ENCODE measurements around the gene FAM120A.

DNA sequence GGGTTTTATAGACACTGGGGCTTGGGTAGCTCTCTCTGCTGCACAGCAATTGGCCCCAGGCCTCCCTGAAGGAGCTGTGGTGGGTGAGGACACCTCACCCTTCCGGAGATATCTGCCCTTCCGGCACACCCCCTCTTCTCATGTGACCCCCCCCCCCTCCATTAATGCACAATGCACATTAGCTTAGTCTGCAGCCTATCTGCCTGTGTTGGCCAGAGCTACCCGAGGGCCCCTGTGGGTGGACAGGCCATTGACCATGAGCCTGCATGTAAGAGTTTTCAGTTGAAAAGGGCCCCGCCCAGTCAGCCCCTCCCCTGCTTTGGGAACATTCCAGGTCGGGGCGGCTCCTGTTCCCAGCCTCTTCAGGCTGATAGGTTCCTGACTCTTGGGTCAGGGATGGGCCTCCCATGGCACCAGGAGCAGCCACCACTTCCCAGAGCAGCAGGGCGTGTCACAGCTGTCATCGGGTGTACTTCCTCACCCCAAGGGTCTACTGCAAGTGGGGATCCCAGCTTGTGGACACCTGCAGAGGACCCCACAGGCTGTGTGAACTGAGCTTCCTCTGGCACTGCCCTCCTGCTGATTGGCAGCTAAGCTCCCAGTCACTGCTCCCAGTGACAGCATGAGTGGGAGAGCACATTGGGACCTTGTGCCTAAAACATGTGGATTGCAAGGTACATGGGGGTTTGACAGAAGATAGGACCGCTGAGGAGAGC, 142.7 kb downstream of the FAM120A start:
- TF ChIP-seq POLR2A (IDR thresholded peaks at IDR 0.05) (no peak), POLR2AphosphoS5 (IDR thresholded peaks at IDR 0.05) (no peak), EP300 (IDR thresholded peaks at IDR 0.05) (no peak)
- TF ChIP-seq, protein P1, sequence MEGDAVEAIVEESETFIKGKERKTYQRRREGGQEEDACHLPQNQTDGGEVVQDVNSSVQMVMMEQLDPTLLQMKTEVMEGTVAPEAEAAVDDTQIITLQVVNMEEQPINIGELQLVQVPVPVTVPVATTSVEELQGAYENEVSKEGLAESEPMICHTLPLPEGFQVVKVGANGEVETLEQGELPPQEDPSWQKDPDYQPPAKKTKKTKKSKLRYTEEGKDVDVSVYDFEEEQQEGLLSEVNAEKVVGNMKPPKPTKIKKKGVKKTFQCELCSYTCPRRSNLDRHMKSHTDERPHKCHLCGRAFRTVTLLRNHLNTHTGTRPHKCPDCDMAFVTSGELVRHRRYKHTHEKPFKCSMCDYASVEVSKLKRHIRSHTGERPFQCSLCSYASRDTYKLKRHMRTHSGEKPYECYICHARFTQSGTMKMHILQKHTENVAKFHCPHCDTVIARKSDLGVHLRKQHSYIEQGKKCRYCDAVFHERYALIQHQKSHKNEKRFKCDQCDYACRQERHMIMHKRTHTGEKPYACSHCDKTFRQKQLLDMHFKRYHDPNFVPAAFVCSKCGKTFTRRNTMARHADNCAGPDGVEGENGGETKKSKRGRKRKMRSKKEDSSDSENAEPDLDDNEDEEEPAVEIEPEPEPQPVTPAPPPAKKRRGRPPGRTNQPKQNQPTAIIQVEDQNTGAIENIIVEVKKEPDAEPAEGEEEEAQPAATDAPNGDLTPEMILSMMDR (IDR thresholded peaks at IDR 0.05) = no peak
